AG04450 (cell line): ENCODE measurements around the gene PREX1. TPM values are rescaled to one million over a fixed set of nuclear protein-coding genes. Genes with fewer than 3 reads are reported as not detected.

ENCODE experiments used
- CTCF ChIA-PET: fragments of 300-600, 350-600 bp; formaldehyde crosslinking; extraction: SDS; loops from one replicate; lab custom pipeline; 2022; ENCODE audit warnings: antibody characterized with exemption, inconsistent platforms; lab: Charles Lee
- POLR2A ChIA-PET: fragments of 350-600 bp; formaldehyde crosslinking; extraction: SDS; loops from one replicate; lab custom pipeline; 2021; ENCODE audit warnings: antibody characterized with exemption, inconsistent platforms; lab: Yijun Ruan, JAX
- DNase-seq: peaks from one replicate; pipeline ENCODE4 v3.0.0-alpha.2; 2011; ENCODE audit warnings: low read depth, low spot score
- H3K27ac ChIP-seq: one replicate; pipeline ENCODE4 v1.5.1; 2012; ENCODE audit warnings: low read depth, low read length, control low read depth
- H3K27me3 ChIP-seq: one replicate; pipeline ENCODE4 v1.6.0; 2012; ENCODE audit warnings: low read length; ENCODE audit not compliant: control insufficient read depth, insufficient read depth
- H3K4me3 ChIP-seq: 2 replicates; pipeline ENCODE4 v1.5.1; 2011; ENCODE audit warnings: mild to moderate bottlenecking, low read depth, low read length, control low read depth
- H3K9me3 ChIP-seq: 2 replicates; pipeline ENCODE4 v1.5.1; 2012; ENCODE audit warnings: low read length; ENCODE audit not compliant: control insufficient read depth, insufficient read depth
- CTCF ChIP-seq: IDR thresholded peaks from 2 replicates; pipeline ENCODE4 v1.5.1; 2011; ENCODE audit warnings: low read depth, low read length, control low read depth, inconsistent platforms
- polyA plus RNA-seq: library from polyadenylated mRNA; depleted of rRNA; stranded (reverse); fragments of >200 nt; gene quantifications from 2 replicates; pipeline ENCODE4 v1.2.3, GENCODE V29; 2011

PREX1 gene
- polyA plus RNA-seq, 1 experiment = 0.69 TPM

GRCh38 chr20:48787861-48788375, 39.9 kb downstream of the PREX1 start:
- Histone ChIP-seq H3K27me3 (peaks cover 14% of the 10 kb centered on the region), H3K27ac (no peak overlapping the region), H3K9me3 (no peaks in the 10 kb centered on the region), H3K4me3 (no peak overlapping the region)
- ChIA-PET POLR2A (no interaction called here), CTCF (interaction anchor here (1.2 to 1.3 kb wide), 2 partner anchors 9 to 117 kb away, joined by 3 to 5 read pairs; no protein-coding TSS in a partner anchor)
- no peak for DNase-seq
- no peak for TF ChIP-seq CTCF

- TF ChIP-seq CTCF = no peak
- no peak for DNase-seq
- no peak overlapping the region for H3K27ac ChIP-seq
- peaks cover 14% of the 10 kb centered on the region for H3K27me3 ChIP-seq
- H3K4me3 ChIP-seq = no peak overlapping the region
- ChIA-PET CTCF (interaction anchor here (1.3 kb wide), 1 partner anchor 10 kb away, joined by 5 read pairs; no protein-coding TSS in a partner anchor), POLR2A (no interaction called here)
- no peaks in the 10 kb centered on the region for H3K9me3 ChIP-seq
These were observed 40.7 kb downstream of the PREX1 start for GRCh38 chr20:48786951-48787705.

GRCh38 chr20:48785801-48786200, 42.0 kb downstream of the PREX1 start:
- no peaks in the 10 kb centered on the region for H3K9me3 ChIP-seq
- no peak for TF ChIP-seq CTCF
- POLR2A ChIA-PET = no interaction called here
- no peak for DNase-seq
- no peak overlapping the region for H3K27ac ChIP-seq
- CTCF ChIA-PET = no interaction called here
- H3K4me3 ChIP-seq = no peak overlapping the region
- peaks cover 10% of the 10 kb centered on the region for H3K27me3 ChIP-seq

GRCh38 chr20:48785256-48785655, 42.5 kb downstream of the PREX1 start:
- peaks cover 5% of the 10 kb centered on the region for H3K27me3 ChIP-seq
- H3K4me3 ChIP-seq = no peak overlapping the region
- POLR2A ChIA-PET = no interaction called here
- no peaks in the 10 kb centered on the region for H3K9me3 ChIP-seq
- CTCF ChIA-PET = no interaction called here
- no peak for DNase-seq
- TF ChIP-seq CTCF = no peak
- no peak overlapping the region for H3K27ac ChIP-seq

- no peak overlapping the region for H3K27ac ChIP-seq
- peaks cover 3% of the 10 kb centered on the region for H3K27me3 ChIP-seq
These were observed 43.5 kb downstream of the PREX1 start for GRCh38 chr20:48784273-48784641.

More at GRCh38 chr20:48784273-48784641, 43.5 kb downstream of the PREX1 start:
- no peaks in the 10 kb centered on the region for H3K9me3 ChIP-seq
- no peak overlapping the region for H3K4me3 ChIP-seq
- DNase-seq = no peak
- ChIA-PET CTCF (no interaction called here), POLR2A (no interaction called here)
- no peak for TF ChIP-seq CTCF
